Neural crest cell (in vitro differentiated cells): Measurements from ENCODE around the gene DYNC2H1. TPM values are rescaled to one million over a fixed set of nuclear protein-coding genes. Genes with fewer than 3 reads are reported as not detected.

Experiments used
- DNase-seq: peaks from one replicate; pipeline ENCODE4 v3.0.0; 2021; ENCODE audit warnings: low read depth, mixed read lengths, low spot score
- H3K27ac Mint-ChIP-seq: one replicate; pipeline ENCODE4 v1.8.0; 2021; ENCODE audit warnings: mild to moderate bottlenecking, mixed read lengths; ENCODE audit not compliant: unreplicated experiment
- H3K27me3 Mint-ChIP-seq: 2 replicates; pipeline ENCODE4 v1.8.0; 2021; ENCODE audit warnings: low read depth, mild to moderate bottlenecking, mixed read lengths
- H3K36me3 Mint-ChIP-seq: 2 replicates; pipeline ENCODE4 v1.8.0; 2021; ENCODE audit warnings: low read depth, mild to moderate bottlenecking, mixed read lengths
- H3K4me1 Mint-ChIP-seq: 2 replicates; pipeline ENCODE4 v1.8.0; 2021; ENCODE audit warnings: mixed read lengths
- H3K4me3 Mint-ChIP-seq: one replicate; pipeline ENCODE4 v1.8.0; 2021; ENCODE audit warnings: mild to moderate bottlenecking, mixed read lengths
- H3K9me3 Mint-ChIP-seq: 2 replicates; pipeline ENCODE4 v1.8.0; 2021; ENCODE audit warnings: mixed read lengths
- CTCF ChIP-seq: fragments of 200-600 bp; sonication (generic); conservative IDR thresholded peaks from 2 replicates; pipeline ENCODE4 v1.5.0; 2021; ENCODE audit warnings: antibody characterized with exemption, mild to moderate bottlenecking
- long read RNA-seq: library from polyadenylated mRNA; unstranded; transcript quantifications from one replicate; pipeline ENCODE4 v2.0.0, GENCODE V29; 2020
- total RNA-seq: library from RNA; stranded (reverse); gene quantifications from 2 replicates; pipeline ENCODE4 v1.2.1, GENCODE V29; 2021

The DYNC2H1 gene
- 20.4 and 21.8 TPM in 2 replicates for total RNA-seq
- long read RNA-seq, partial matches to known transcripts, result 36 of 46 reads
- long read RNA-seq, other reads (novel, unspliced or antisense), result 10 of 46 reads

- Mint-ChIP-seq H3K27ac (peak within 1 kb of the TSS; percentile 99), H3K27me3 (peaks cover 6% of the 10 kb centered on the region), H3K9me3 (no peaks in the 10 kb centered on the region), H3K4me3 (peak within 1 kb of the TSS; percentile 92), H3K36me3 (peaks cover 3% of the 10 kb centered on the region), H3K4me1 (peaks cover 32% of the 10 kb centered on the region)
- TF ChIP-seq CTCF, result peak; percentile 65
- peak; percentile 80 for DNase-seq
These were observed at the start of gene DYNC2H1 for GRCh38 chr11:103108933-103109817. Gene DYNC2H1 (plus strand): TSS chr11:103109426. CDS start chr11:103109575, 149 bp downstream.

GRCh38 chr11:103061656-103062055, 47.6 kb upstream of the DYNC2H1 start:
- H3K36me3 Mint-ChIP-seq, result no peaks in the 10 kb centered on the region
- no peaks in the 10 kb centered on the region for H3K4me1 Mint-ChIP-seq
- H3K27ac Mint-ChIP-seq, result no peak overlapping the region
- no peaks in the 10 kb centered on the region for H3K27me3 Mint-ChIP-seq
- H3K9me3 Mint-ChIP-seq, result no peaks in the 10 kb centered on the region
- H3K4me3 Mint-ChIP-seq, result no peak overlapping the region
- TF ChIP-seq CTCF, result no peak
- no peak for DNase-seq

GRCh38 chr11:103067118-103067517, 42.1 kb upstream of the DYNC2H1 start:
- H3K9me3 Mint-ChIP-seq, result no peaks in the 10 kb centered on the region
- peaks cover 5% of the 10 kb centered on the region for H3K4me1 Mint-ChIP-seq
- DNase-seq, result no peak
- no peak for TF ChIP-seq CTCF
- H3K4me3 Mint-ChIP-seq, result no peak overlapping the region
- H3K27ac Mint-ChIP-seq, result no peak overlapping the region
- H3K27me3 Mint-ChIP-seq, result no peaks in the 10 kb centered on the region
- peaks cover 15% of the 10 kb centered on the region for H3K36me3 Mint-ChIP-seq

GRCh38 chr11:103069367-103069766, 39.9 kb upstream of the DYNC2H1 start:
- Mint-ChIP-seq H3K4me1 (peaks cover 5% of the 10 kb centered on the region), H3K27me3 (no peaks in the 10 kb centered on the region), H3K4me3 (no peak overlapping the region), H3K9me3 (no peaks in the 10 kb centered on the region), H3K36me3 (peaks cover 24% of the 10 kb centered on the region), H3K27ac (peak overlapping the region; percentile 90)
- TF ChIP-seq CTCF, result no peak
- DNase-seq, result no peak

- Mint-ChIP-seq H3K36me3 (peaks cover 29% of the 10 kb centered on the region), H3K27ac (no peak overlapping the region), H3K9me3 (no peaks in the 10 kb centered on the region), H3K4me1 (peaks cover 5% of the 10 kb centered on the region), H3K4me3 (no peak overlapping the region), H3K27me3 (no peaks in the 10 kb centered on the region)
- TF ChIP-seq CTCF, result no peak
- no peak for DNase-seq
These were observed 39.1 kb upstream of the DYNC2H1 start for GRCh38 chr11:103070142-103070541.
